SU-DHL-6 (cell line): ENCODE results near the gene RPS6KA1.
"Not testable (repeated sequence)": the region's sequence is repeated elsewhere in the genome, so short reads cannot be mapped to it uniquely, and the experiment has no call there.

Source experiments
- H2AFZ ChIP-seq: fragments of 200-600 bp; sonication (generic); 2 replicates; pipeline ENCODE4 v1.6.1; 2014; ENCODE audit warnings: low read depth, mild to moderate bottlenecking, moderate library complexity, mixed read lengths, antibody characterized with exemption, low read length; ENCODE audit not compliant: severe bottlenecking
- H3F3A ChIP-seq: fragments of 200-600 bp; shearing (Covaris generic); 2 replicates; pipeline ENCODE4 v1.6.0; 2016; ENCODE audit warnings: antibody characterized with exemption, mild to moderate bottlenecking; ENCODE audit not compliant: insufficient read depth
- H3K27ac ChIP-seq: fragments of 200-600 bp; sonication (generic); 2 replicates; pipeline ENCODE4 v1.5.1; 2016; ENCODE audit warnings: low read depth, mild to moderate bottlenecking, low read length, moderate library complexity, mixed read lengths
- H3K27me3 ChIP-seq: fragments of 200-600 bp; sonication (generic), shearing (Covaris generic); 2 replicates; pipeline ENCODE4 v1.6.0; 2014; ENCODE audit warnings: mild to moderate bottlenecking, low read length
- H3K36me3 ChIP-seq: fragments of 200-600 bp; sonication (generic); 2 replicates; pipeline ENCODE4 v1.6.1; 2014; ENCODE audit warnings: mild to moderate bottlenecking, low read length, mixed read lengths
- H3K4me2 ChIP-seq: fragments of 300-600, 200-600 bp; shearing (Covaris generic), sonication (generic); 2 replicates; pipeline ENCODE4 v1.6.0; 2014; ENCODE audit warnings: low read length, low read depth, mild to moderate bottlenecking; ENCODE audit not compliant: poor library complexity, severe bottlenecking
- H3K4me3 ChIP-seq: fragments of 200-600 bp; sonication (generic); 2 replicates; pipeline ENCODE4 v1.5.1; 2014; ENCODE audit warnings: antibody characterized with exemption, low read length, mild to moderate bottlenecking, mixed read lengths; ENCODE audit not compliant: insufficient read depth, poor library complexity, severe bottlenecking
- H3K79me2 ChIP-seq: fragments of 200-600 bp; sonication (generic); 2 replicates; pipeline ENCODE4 v1.6.1; 2014; ENCODE audit warnings: mild to moderate bottlenecking, low read length, moderate library complexity; ENCODE audit not compliant: insufficient read depth
- H3K9ac ChIP-seq: fragments of 200-600 bp; sonication (generic); 2 replicates; pipeline ENCODE4 v1.7.0; 2014; ENCODE audit warnings: mild to moderate bottlenecking, low read length
- H3K9me2 ChIP-seq: fragments of 200-600 bp; sonication (generic); replicated peaks from 2 replicates; pipeline ENCODE4 v1.6.1; 2014; ENCODE audit warnings: low read length; ENCODE audit not compliant: insufficient read depth
- H3K9me3 ChIP-seq: fragments of 200-600 bp; sonication (generic); 2 replicates; pipeline ENCODE4 v1.6.1; 2014; ENCODE audit warnings: low read length, mixed read lengths; ENCODE audit not compliant: insufficient read depth
- H4K20me1 ChIP-seq: fragments of 200-600 bp; sonication (generic); 2 replicates; pipeline ENCODE4 v1.6.1; 2014; ENCODE audit warnings: low read depth, mild to moderate bottlenecking, antibody characterized with exemption, low read length, moderate library complexity, mixed read lengths
- EZH2phosphoT487 ChIP-seq: fragments of 200-600 bp; sonication (generic), shearing (Covaris generic); conservative IDR thresholded peaks from 2 replicates; pipeline ENCODE4 v1.6.1; 2018; ENCODE audit warnings: mild to moderate bottlenecking, antibody characterized with exemption, low read length, moderate library complexity, mixed read lengths
- TF ChIP-seq, protein P1 (sequence below): fragments of 200-600 bp; sonication (generic); IDR thresholded peaks from one replicate; pipeline ENCODE4 v1.5.1; 2017; ENCODE audit warnings: antibody characterized with exemption, mild to moderate bottlenecking, low read length, moderate library complexity; ENCODE audit not compliant: insufficient read depth, poor library complexity, severe bottlenecking

RPS6KA1 gene

DNA sequence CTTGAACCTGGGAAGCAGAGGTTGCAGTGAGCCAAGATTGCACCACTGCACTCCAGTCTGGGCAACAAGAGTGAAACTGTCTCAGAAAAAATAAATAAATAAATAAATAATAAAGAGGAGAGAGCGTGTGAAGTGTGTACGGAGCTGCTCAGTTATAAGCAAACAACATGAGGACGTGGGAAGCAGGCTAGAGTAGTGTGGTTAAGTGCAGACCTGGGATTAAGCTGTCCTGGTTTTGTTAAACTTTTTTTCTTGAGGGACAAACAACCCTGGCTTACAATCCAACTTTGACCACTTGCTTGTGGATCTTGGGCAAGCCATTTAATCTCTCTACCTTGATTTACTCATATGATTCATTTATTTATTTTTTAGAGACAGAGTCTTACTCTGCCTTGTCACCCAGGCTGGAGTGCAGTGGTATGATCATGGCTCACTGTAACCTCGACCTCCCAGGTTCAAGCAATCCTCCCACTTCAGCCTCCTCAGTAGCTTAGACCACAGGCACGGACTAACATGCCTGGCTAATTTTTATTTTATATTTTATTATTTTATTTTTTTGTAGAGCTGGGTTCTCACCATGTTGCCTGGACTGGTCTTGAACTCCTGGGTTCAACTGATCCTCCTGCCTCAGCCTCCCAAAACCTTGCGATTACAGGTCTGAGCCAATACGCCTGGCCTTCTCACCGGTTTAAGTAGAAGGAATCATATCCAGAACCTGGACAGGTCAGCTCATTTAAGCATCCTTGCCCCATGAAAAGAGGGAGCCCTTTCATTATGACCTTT is 52.7 kb downstream of the RPS6KA1 start:
- no peak for TF ChIP-seq EZH2phosphoT487
- TF ChIP-seq, protein P1, sequence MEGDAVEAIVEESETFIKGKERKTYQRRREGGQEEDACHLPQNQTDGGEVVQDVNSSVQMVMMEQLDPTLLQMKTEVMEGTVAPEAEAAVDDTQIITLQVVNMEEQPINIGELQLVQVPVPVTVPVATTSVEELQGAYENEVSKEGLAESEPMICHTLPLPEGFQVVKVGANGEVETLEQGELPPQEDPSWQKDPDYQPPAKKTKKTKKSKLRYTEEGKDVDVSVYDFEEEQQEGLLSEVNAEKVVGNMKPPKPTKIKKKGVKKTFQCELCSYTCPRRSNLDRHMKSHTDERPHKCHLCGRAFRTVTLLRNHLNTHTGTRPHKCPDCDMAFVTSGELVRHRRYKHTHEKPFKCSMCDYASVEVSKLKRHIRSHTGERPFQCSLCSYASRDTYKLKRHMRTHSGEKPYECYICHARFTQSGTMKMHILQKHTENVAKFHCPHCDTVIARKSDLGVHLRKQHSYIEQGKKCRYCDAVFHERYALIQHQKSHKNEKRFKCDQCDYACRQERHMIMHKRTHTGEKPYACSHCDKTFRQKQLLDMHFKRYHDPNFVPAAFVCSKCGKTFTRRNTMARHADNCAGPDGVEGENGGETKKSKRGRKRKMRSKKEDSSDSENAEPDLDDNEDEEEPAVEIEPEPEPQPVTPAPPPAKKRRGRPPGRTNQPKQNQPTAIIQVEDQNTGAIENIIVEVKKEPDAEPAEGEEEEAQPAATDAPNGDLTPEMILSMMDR, result no peak
- H3K9me3 ChIP-seq, result no peaks in the 10 kb centered on the region
- H2AFZ ChIP-seq, result no peak overlapping the region
- H3K4me3 ChIP-seq, result no peak overlapping the region
- H3K36me3 ChIP-seq, result no peaks in the 10 kb centered on the region
- H3K9ac ChIP-seq, result no peak overlapping the region
- H4K20me1 ChIP-seq, result no peaks in the 10 kb centered on the region
- no peaks in the 10 kb centered on the region for H3K9me2 ChIP-seq
- no peak overlapping the region for H3K27ac ChIP-seq
- no peaks in the 10 kb centered on the region for H3F3A ChIP-seq
- no peaks in the 10 kb centered on the region for H3K27me3 ChIP-seq
- H3K4me2 ChIP-seq, result no peak overlapping the region
- no peaks in the 10 kb centered on the region for H3K79me2 ChIP-seq

DNA sequence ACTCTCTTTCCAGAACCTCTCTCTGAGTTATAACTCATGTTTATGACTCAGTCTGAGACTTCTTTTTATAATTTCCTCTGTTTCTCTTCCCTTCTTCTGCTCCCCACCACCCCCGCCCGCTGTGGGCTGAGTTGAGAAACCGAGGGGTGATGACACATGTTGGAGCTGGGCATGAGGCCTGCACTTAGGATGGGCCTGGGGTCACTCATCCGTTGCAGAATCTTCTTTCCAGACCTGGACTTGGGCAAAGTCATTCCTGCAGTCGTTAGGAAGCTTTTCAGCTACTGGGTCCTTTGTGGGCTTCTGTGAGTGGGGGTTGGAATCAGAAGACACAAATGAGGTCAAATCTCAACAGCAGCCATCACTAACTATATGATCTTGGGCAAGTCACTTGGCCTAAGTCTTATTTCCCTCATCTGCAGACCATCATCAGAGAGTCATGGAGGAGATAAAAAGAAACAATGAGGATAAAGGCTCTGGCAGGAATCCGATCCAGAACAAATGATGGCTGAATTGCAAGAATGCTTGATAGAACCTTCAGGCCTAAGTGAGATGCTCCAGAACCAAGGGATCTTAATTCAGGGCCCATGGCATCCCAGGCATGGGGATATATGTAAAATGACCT is 53.4 kb downstream of the RPS6KA1 start:
- Histone ChIP-seq H3K4me2 (no peak overlapping the region), H3K27ac (no peak overlapping the region), H3F3A (no peaks in the 10 kb centered on the region), H3K36me3 (no peaks in the 10 kb centered on the region), H3K4me3 (no peak overlapping the region), H3K9me3 (no peaks in the 10 kb centered on the region), H3K9ac (no peak overlapping the region), H4K20me1 (no peaks in the 10 kb centered on the region), H3K79me2 (no peaks in the 10 kb centered on the region), H2AFZ (no peak overlapping the region), H3K9me2 (no peaks in the 10 kb centered on the region), H3K27me3 (no peaks in the 10 kb centered on the region)
- TF ChIP-seq, protein P1, result no peak
- no peak for TF ChIP-seq EZH2phosphoT487

DNA sequence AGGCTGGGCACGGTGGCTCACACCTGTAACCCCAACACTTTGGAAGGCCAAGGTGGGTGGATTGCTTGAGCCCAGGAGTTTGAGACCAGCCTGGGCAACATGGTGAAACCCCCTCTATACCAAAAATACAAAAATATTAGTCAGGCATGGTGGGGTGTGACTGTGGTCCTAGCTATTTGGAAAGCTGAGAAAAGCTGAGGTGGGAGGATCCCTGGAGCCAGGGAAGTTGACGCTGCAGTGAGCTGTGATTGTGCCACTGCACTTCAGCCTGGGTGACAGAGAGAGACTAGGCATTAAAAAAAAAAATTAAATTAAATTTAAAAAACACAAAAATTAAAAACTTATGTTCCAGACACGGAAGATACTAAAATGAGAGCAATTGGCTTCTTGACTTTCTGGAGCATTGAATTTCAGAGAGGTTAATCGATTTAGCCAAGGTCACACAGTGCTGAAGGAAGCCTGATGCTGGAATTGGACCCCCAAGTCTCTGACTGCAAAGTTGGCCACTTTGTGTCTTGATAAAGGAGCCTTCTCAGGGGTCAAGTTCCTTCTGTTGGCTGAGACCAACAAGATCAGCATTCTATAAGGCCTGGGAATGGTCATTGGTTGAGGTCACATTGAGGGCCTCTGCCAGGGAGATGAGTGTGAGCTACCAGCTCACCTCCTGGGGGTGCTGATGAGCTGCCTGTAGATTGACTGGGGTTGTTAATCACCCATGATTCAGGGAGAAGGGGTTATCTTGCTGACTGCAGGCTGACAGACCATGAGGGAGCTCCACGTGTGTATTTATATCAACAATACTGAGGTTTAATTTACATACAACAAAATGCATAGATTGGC is 54.3 kb downstream of the RPS6KA1 start:
- H3K9me3 ChIP-seq, result peaks cover 2% of the 10 kb centered on the region; the same call in 1 of the 2 replicates
- no peak overlapping the region for H2AFZ ChIP-seq
- no peaks in the 10 kb centered on the region for H3F3A ChIP-seq
- H3K27ac ChIP-seq, result no peak overlapping the region
- no peak overlapping the region for H3K4me2 ChIP-seq
- no peaks in the 10 kb centered on the region for H4K20me1 ChIP-seq
- H3K79me2 ChIP-seq, result no peaks in the 10 kb centered on the region
- H3K9ac ChIP-seq, result no peak overlapping the region
- H3K36me3 ChIP-seq, result no peaks in the 10 kb centered on the region
- no peak overlapping the region for H3K4me3 ChIP-seq
- H3K27me3 ChIP-seq, result no peaks in the 10 kb centered on the region
- H3K9me2 ChIP-seq, result no peaks in the 10 kb centered on the region
- TF ChIP-seq, protein P1, result no peak
- TF ChIP-seq EZH2phosphoT487, result no peak

DNA sequence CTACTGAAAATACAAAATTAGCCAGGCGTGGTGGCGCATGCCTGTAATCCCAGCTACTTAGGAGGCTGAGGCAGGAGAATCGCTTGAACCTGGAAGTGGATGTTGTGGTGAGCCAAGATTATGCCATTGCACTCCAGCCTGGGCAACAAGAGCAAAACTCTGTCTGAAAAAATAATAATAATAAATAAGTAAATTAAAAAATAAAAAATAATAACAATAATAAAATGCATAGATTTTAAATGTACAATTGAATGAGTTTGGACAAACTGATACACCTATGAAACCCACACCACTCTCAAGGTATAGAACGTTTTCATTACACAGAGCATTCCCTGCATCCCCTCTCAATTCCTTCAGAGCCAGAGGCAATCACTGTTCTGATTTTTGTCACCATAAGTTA is 55.0 kb downstream of the RPS6KA1 start:
- not testable (repeated sequence) for H3F3A ChIP-seq, H4K20me1 ChIP-seq, H3K27ac ChIP-seq, H3K9me2 ChIP-seq, H3K36me3 ChIP-seq, H3K4me3 ChIP-seq, H3K79me2 ChIP-seq, H3K9me3 ChIP-seq, H2AFZ ChIP-seq, H3K27me3 ChIP-seq, H3K9ac ChIP-seq, H3K4me2 ChIP-seq
